DND-41 (cell line): ENCODE results near the gene PWWP2B.

Source experiments
- ATAC-seq: fragments of 200-7000 bp; cut with Tn5 transposase; 3 replicates; pipeline ENCODE4 v1.9.1; 2021; ENCODE audit warnings: low read depth; ENCODE audit not compliant: insufficient read depth
- DNase-seq: peaks from one replicate; pipeline ENCODE4 v3.0.0-alpha.2; 2020
- H2AFZ ChIP-seq: 2 replicates; pipeline ENCODE4 v1.6.0; 2012; ENCODE audit warnings: low read depth, low read length
- H3K27ac ChIP-seq: 2 replicates; pipeline ENCODE4 v1.5.1; 2012; ENCODE audit warnings: low read length, inconsistent platforms
- H3K27me3 ChIP-seq: fragments of 200-600 bp; sonication (generic); 2 replicates; pipeline ENCODE4 v1.6.0; 2012; ENCODE audit warnings: low read length, mild to moderate bottlenecking, inconsistent platforms; ENCODE audit not compliant: insufficient read depth, poor library complexity
- H3K36me3 ChIP-seq: 2 replicates; pipeline ENCODE4 v1.5.1; 2012; ENCODE audit warnings: low read length, inconsistent platforms; ENCODE audit not compliant: insufficient read depth
- H3K4me1 ChIP-seq: 2 replicates; pipeline ENCODE4 v1.5.1; 2012; ENCODE audit warnings: mild to moderate bottlenecking, low read length; ENCODE audit not compliant: insufficient read depth
- H3K4me2 ChIP-seq: 2 replicates; pipeline ENCODE4 v1.6.0; 2012; ENCODE audit warnings: mild to moderate bottlenecking, moderate library complexity, low read length, inconsistent platforms; ENCODE audit not compliant: insufficient read depth
- H3K4me3 ChIP-seq, 2 experiments: fragments of 200-600 bp in 1 of 2; shearing (Covaris generic) in 1 of 2; 2 replicates each; pipeline ENCODE4 v1.5.1; 2012 to 2016; ENCODE audit warnings: inconsistent platforms in 2 of 2, low read length in 2 of 2, mild to moderate bottlenecking in 2 of 2, low read depth in 1 of 2, moderate library complexity in 1 of 2
- H3K79me2 ChIP-seq: 2 replicates; pipeline ENCODE4 v1.6.0; 2012; ENCODE audit warnings: low read length, inconsistent platforms; ENCODE audit not compliant: insufficient read depth
- H3K9ac ChIP-seq: 2 replicates; pipeline ENCODE4 v1.6.0; 2012; ENCODE audit warnings: low read depth, mild to moderate bottlenecking, inconsistent platforms, low read length, moderate library complexity
- H3K9me3 ChIP-seq: 2 replicates; pipeline ENCODE4 v1.5.1; 2012; ENCODE audit warnings: low read length, moderate library complexity, mild to moderate bottlenecking, inconsistent platforms; ENCODE audit not compliant: insufficient read depth, severe bottlenecking
- H4K20me1 ChIP-seq: 2 replicates; pipeline ENCODE4 v1.6.0; 2012; ENCODE audit warnings: low read length; ENCODE audit not compliant: insufficient read depth
- EZH2 ChIP-seq: IDR thresholded peaks from 3 replicates; pipeline ENCODE4 v1.6.1; 2012; ENCODE audit warnings: borderline replicate concordance, low read depth, mild to moderate bottlenecking, moderate library complexity, low read length, inconsistent platforms; ENCODE audit not compliant: severe bottlenecking
- TF ChIP-seq, protein P1 (sequence below): IDR thresholded peaks from 2 replicates; pipeline ENCODE4 v1.5.1; 2012; ENCODE audit warnings: borderline replicate concordance, low read length, moderate library complexity, mild to moderate bottlenecking; ENCODE audit not compliant: poor library complexity, severe bottlenecking; ENCODE audit errors: extremely low read depth

Gene PWWP2B

GRCh38 chr10:132374176-132374575, 22.8 kb upstream of the PWWP2B start:
- H3K79me2 ChIP-seq = no peaks in the 10 kb centered on the region
- TF ChIP-seq EZH2 = no peak
- TF ChIP-seq, protein P1, sequence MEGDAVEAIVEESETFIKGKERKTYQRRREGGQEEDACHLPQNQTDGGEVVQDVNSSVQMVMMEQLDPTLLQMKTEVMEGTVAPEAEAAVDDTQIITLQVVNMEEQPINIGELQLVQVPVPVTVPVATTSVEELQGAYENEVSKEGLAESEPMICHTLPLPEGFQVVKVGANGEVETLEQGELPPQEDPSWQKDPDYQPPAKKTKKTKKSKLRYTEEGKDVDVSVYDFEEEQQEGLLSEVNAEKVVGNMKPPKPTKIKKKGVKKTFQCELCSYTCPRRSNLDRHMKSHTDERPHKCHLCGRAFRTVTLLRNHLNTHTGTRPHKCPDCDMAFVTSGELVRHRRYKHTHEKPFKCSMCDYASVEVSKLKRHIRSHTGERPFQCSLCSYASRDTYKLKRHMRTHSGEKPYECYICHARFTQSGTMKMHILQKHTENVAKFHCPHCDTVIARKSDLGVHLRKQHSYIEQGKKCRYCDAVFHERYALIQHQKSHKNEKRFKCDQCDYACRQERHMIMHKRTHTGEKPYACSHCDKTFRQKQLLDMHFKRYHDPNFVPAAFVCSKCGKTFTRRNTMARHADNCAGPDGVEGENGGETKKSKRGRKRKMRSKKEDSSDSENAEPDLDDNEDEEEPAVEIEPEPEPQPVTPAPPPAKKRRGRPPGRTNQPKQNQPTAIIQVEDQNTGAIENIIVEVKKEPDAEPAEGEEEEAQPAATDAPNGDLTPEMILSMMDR = no peak
- H3K27ac ChIP-seq = no peak overlapping the region
- H3K9me3 ChIP-seq = no peaks in the 10 kb centered on the region
- H3K9ac ChIP-seq = no peak overlapping the region
- no peaks in the 10 kb centered on the region; the same call in 1 of the 2 replicates for H3K4me1 ChIP-seq
- H3K4me2 ChIP-seq = no peak overlapping the region
- ATAC-seq (no peak), DNase-seq (no peak)
- no peaks in the 10 kb centered on the region; the same call in 1 of the 2 replicates for H4K20me1 ChIP-seq
- H2AFZ ChIP-seq = no peak overlapping the region
- no peaks in the 10 kb centered on the region for H3K27me3 ChIP-seq
- H3K36me3 ChIP-seq = no peaks in the 10 kb centered on the region
- no peak overlapping the region for H3K4me3 ChIP-seq

- ATAC-seq = no peak
- no peaks in the 10 kb centered on the region for H3K27me3 ChIP-seq
Measured at GRCh38 chr10:132374612-132375011, 22.4 kb upstream of the PWWP2B start.

GRCh38 chr10:132375116-132375794, 21.7 kb upstream of the PWWP2B start:
- Histone ChIP-seq H3K79me2 (no peaks in the 10 kb centered on the region), H3K36me3 (no peaks in the 10 kb centered on the region), H3K9ac (no peak overlapping the region), H2AFZ (no peak overlapping the region), H3K4me1 (no peaks in the 10 kb centered on the region; the same call in 1 of the 2 replicates), H3K4me3 (no peak overlapping the region), H3K27ac (no peak overlapping the region), H3K4me2 (no peak overlapping the region), H4K20me1 (no peaks in the 10 kb centered on the region; the same call in 1 of the 2 replicates), H3K27me3 (no peaks in the 10 kb centered on the region), H3K9me3 (no peaks in the 10 kb centered on the region)
- no peak for TF ChIP-seq EZH2
- TF ChIP-seq, protein P1 = no peak
- no peak for ATAC-seq
- no peak for DNase-seq

More at GRCh38 chr10:132374612-132375011, 22.4 kb upstream of the PWWP2B start:
- Histone ChIP-seq H3K4me2 (no peak overlapping the region), H3K36me3 (no peaks in the 10 kb centered on the region), H3K9me3 (no peaks in the 10 kb centered on the region), H4K20me1 (no peaks in the 10 kb centered on the region; the same call in 1 of the 2 replicates), H3K4me3 (no peak overlapping the region), H3K27ac (no peak overlapping the region), H3K79me2 (no peaks in the 10 kb centered on the region), H2AFZ (no peak overlapping the region), H3K9ac (no peak overlapping the region), H3K4me1 (no peaks in the 10 kb centered on the region; the same call in 1 of the 2 replicates)
- no peak for DNase-seq
- TF ChIP-seq, protein P1 = no peak
- no peak for TF ChIP-seq EZH2
